ENCODE measurements around the gene SUSD1. TPM values are rescaled to one million over a fixed set of nuclear protein-coding genes. Genes with fewer than 3 reads are reported as not detected.

SUSD1 gene
- total and polyA plus RNA-seq, 4 donors: 1.2 to 19.0 (median 3.2) TPM

GRCh38 chr9:112144807-112145206, 30.3 kb downstream of the SUSD1 start:
- 97% methylated on average over 2 of the region's 2 CpGs for WGBS
- Histone ChIP-seq H3K27ac (ENCODE audit: low read depth in 1 of 2, low read length in 2 of 2) (no peak overlapping the region), H3K4me3 (ENCODE audit: low read depth in 1 of 3, low read length in 3 of 3) (no peak overlapping the region), H3K9me3 (ENCODE audit: control insufficient read depth in 4 of 4, low read length in 3 of 4) (no peaks in the 10 kb centered on the region), H3K27me3 (ENCODE audit: control insufficient read depth in 4 of 4, insufficient read depth in 4 of 4, low read length in 3 of 4) (no peaks in the 10 kb centered on the region), H3K4me1 (ENCODE audit: control insufficient read depth in 4 of 4, insufficient read depth in 4 of 4, low read length in 3 of 4) (no peaks in the 10 kb centered on the region), H3K9ac (ENCODE audit: low read depth in 1 of 2, low read length in 2 of 2) (no peak overlapping the region), H3K36me3 (ENCODE audit: control insufficient read depth in 4 of 4, insufficient read depth in 3 of 4, low read depth in 1 of 4, low read length in 3 of 4) (no peaks in the 10 kb centered on the region)
- TF ChIP-seq SP1 (IDR thresholded peaks at IDR 0.05): no peak
- no peak for TF ChIP-seq NR2F2 (IDR thresholded peaks at IDR 0.05)
- no peak for TF ChIP-seq RXRA (IDR thresholded peaks at IDR 0.05)
- no peak for TF ChIP-seq TAF1 (conservative IDR thresholded peaks at IDR 0.05)
- no peak for TF ChIP-seq JUND (IDR thresholded peaks at IDR 0.05)
- TF ChIP-seq FOXA1 (IDR thresholded peaks at IDR 0.05): no peak
- TF ChIP-seq GABPA (IDR thresholded peaks at IDR 0.05 in 1 of 2, conservative IDR thresholded peaks at IDR 0.05 in 1 of 2): no peak
- TF ChIP-seq ZBTB33 (IDR thresholded peaks at IDR 0.05): no peak
- no peak for TF ChIP-seq HNF4G (IDR thresholded peaks at IDR 0.05)
- TF ChIP-seq YY1 (IDR thresholded peaks at IDR 0.05): no peak
- TF ChIP-seq FOXA2 (IDR thresholded peaks at IDR 0.05): no peak
- TF ChIP-seq REST (IDR thresholded peaks at IDR 0.05): no peak
- TF ChIP-seq RAD21 (IDR thresholded peaks at IDR 0.05): no peak
- TF ChIP-seq MAX (IDR thresholded peaks at IDR 0.05): no peak
- TF ChIP-seq CTCF (IDR thresholded peaks at IDR 0.05; ENCODE audit: low read depth, low read length, missing input control): no peak
- no peak for TF ChIP-seq ATF3 (IDR thresholded peaks at IDR 0.05)
- no peak for TF ChIP-seq HNF4A (conservative IDR thresholded peaks at IDR 0.05)
- no peak for TF ChIP-seq EGR1 (IDR thresholded peaks at IDR 0.05; ENCODE audit: low read depth in 2 of 2)
- no peak for DNase-seq (ENCODE audit: low spot score)

Measured in liver (tissue), 9 donors.